GM18861 (cell line): Measurements from ENCODE around the gene CLEC2D.
"Not testable (repeated sequence)": the region's sequence is repeated elsewhere in the genome, so short reads cannot be mapped to it uniquely, and the experiment has no call there.

ENCODE experiments used
- ATAC-seq: cut with Tn5 transposase; IDR thresholded peaks from one replicate; pipeline ENCODE4 v1.9.1; 2021; ENCODE audit not compliant: unreplicated experiment

Gene CLEC2D

DNA sequence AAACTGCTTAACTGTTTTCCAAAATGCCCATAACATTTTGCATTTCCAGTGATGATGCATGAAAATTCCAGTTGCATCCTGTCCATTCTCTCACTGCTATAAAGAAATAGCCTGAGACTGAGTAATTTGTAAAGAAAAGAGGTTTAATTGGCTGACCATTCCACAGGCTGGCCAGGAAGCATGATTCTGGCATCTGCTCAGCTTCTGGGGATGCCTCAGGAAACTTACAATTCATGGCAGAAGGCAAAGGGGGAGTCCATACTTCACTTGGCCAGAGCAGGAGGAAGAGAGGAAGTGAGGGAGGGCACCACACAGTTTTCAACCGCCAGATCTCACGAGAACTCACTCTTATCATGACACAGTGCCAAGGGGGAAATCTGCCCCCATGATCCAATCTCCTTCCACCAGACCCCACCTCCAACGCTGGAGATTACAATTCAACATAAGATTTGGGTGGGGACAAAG, 18.2 kb upstream of the CLEC2D start:
- no peak for ATAC-seq

DNA sequence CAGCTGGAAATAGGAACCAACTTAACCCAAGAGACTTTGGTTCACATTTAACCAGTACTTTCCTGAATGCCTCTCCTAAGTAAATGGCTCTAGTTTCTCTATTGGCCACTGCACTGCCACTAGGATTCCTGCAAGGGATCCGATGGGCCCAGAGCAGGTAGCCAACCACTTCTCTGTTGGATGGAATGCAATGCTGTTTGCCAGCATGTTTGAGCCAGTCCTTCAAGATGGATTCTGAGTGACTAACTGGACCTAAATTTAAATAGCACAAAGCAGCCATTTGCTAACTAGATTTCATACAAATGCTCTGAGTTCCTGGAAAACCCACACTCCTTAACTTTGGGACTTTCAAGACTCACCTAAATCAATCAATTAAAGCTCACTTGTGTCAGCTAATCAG, 9.5 kb upstream of the CLEC2D start:
- ATAC-seq = no peak

GRCh38 chr12:9661720-9662119, 7.8 kb upstream of the CLEC2D start:
- ATAC-seq = no peak

DNA sequence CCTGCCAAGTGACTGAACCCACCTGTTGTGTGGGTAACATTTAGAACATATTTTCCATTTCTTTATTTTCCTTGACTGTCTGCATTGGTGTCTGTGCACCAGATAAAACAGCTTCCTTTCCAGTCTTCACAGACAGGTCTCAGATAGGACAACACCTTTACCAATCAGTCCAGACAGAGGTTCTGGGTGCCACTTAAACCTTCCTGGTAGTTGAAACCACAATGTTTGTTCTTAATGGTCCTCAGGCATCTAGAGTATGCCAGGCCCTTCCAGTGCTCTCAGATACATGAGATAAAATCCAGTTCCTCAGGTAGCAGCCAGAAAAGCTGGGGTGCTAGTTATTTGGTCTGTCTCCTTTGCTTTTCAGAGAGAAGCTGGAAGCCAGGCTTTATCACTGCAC, 7.0 kb upstream of the CLEC2D start:
- no peak for ATAC-seq

GRCh38 chr12:9667403-9668160, 1.9 kb upstream of the CLEC2D start:
- peak; percentile 62 for ATAC-seq

GRCh38 chr12:9668161-9669018, 1.1 kb upstream of the CLEC2D start:
- ATAC-seq = no peak

- ATAC-seq = no peak
Observed at GRCh38 chr12:9669019-9669326, 540 bp upstream of the CLEC2D start.

GRCh38 chr12:9672340-9672739, 2.8 kb downstream of the CLEC2D start:
- ATAC-seq = not testable (repeated sequence)

GRCh38 chr12:9673404-9674225, 4.1 kb downstream of the CLEC2D start:
- no peak for ATAC-seq

DNA sequence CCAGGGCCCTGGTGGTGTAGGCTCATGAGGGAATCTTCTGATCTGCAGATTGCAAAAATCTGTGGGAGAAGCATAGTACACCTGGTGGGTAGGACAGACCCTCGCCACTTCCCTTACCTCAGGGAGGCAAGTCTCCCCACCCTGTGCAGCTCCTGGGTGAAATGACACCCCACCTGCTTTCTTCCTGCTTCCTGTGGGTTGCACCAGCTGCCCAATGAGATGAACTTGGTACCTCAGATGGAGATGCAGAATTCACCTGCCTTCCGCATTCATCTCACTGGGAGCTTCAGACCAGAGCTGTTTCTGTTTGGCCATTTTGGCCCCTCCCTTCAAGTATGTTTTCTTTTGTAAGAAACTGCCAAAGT, 4.7 kb downstream of the CLEC2D start:
- ATAC-seq = no peak

GRCh38 chr12:9682508-9682907, 13.0 kb downstream of the CLEC2D start:
- not testable (repeated sequence) for ATAC-seq

DNA sequence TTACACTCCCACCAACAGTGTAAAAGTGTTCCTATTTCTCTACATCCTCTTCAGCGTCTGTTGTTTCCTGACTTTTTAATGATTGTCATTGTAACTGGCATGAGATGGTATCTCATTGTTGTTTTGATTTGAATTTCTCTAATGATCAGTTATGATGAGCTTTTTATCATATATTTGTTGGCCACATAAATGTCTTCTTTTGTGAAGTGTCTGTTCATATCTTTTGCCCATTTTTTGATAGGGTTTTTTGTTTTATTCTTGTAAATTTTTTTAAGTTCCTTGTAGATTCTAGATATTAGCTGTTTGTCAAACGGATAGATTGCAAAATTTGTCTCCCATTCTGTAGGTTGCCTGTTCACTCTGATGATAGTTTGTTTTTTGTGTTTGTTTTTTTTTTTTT, 13.4 kb downstream of the CLEC2D start:
- not testable (repeated sequence) for ATAC-seq

GRCh38 chr12:9685366-9685765, 15.9 kb downstream of the CLEC2D start:
- not testable (repeated sequence) for ATAC-seq

DNA sequence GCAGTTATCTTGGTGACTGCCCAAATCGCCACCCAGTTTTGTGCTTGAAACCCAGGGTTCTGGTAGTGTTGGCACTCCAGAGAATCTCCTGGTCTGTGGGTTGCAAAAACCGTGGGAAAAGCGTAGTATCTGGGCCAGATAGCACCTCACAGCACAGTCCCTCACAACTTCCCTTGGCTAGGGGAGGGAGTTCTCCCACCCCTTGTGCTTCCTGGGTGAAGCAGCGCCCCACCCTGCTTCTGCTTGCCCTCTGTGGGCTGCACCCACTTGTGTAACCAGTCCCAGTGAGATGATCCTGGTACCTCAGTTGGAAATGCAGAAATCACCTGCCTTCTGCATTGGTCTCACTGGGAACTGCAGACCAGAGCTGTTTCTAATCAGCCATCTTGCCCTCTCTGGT, 16.4 kb downstream of the CLEC2D start:
- no peak for ATAC-seq

DNA sequence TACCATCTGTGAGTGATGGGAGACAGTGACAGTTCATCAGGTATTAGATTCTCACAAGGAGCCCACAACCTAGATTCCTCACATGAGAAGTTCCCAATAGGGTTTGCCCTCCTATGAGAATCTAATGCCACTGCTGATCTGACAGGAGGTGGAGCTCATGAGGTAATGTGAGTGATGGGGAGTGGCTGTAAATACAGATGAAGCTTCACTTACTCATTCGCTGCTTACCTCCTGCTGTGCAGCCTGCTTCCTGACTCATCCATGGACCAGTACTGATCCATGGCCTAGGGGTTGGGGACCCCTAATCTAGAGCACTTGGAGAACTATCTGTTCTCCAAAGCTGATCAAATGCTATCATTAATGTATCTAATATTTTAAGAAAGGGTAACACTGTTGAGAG, 17.7 kb downstream of the CLEC2D start:
- ATAC-seq = no peak

DNA sequence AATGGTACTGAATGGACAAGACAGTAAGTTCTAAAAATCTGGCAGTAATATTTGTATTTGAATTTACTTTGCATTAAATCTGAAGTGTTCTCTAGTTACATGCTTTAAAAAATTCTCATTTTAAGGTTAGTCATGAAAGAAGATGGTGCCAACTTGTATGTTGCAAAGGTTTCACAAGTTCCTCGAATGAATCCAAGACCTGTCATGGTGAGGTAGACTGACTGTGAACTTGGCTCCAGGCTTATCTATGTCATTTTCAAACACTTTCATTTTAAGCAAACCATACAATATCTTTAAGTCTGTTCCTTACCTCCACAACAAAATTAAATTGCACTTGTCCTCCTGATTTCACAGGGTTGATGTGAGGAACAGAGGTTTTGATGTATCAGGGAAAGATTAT, 23.4 kb downstream of the CLEC2D start:
- no peak for ATAC-seq

GRCh38 chr12:9694241-9694640, 24.7 kb downstream of the CLEC2D start:
- no peak for ATAC-seq

DNA sequence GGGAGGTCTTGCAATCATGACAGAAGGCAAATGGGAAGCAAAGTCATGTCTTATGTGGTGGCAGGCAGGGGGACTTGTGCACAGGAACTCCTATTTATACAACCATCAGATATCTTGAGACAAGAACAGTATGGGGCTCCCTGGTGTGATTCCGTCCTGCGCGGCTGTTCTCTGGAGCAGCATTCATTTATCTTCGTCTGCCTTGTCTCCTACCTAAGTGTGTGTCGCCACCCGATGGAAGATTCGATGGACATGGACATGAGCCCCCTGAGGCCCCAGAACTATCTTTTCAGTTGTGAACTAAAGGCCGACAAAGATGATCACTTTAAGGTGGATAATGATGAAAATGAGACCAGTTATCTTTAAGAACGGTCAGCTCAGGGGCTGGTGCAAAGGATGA, 25.6 kb downstream of the CLEC2D start:
- ATAC-seq = not testable (repeated sequence)

- ATAC-seq = not testable (repeated sequence)
Observed at GRCh38 chr12:9695661-9696060, 26.1 kb downstream of the CLEC2D start.

GRCh38 chr12:9697619-9698018, 28.1 kb downstream of the CLEC2D start:
- ATAC-seq = no peak

DNA sequence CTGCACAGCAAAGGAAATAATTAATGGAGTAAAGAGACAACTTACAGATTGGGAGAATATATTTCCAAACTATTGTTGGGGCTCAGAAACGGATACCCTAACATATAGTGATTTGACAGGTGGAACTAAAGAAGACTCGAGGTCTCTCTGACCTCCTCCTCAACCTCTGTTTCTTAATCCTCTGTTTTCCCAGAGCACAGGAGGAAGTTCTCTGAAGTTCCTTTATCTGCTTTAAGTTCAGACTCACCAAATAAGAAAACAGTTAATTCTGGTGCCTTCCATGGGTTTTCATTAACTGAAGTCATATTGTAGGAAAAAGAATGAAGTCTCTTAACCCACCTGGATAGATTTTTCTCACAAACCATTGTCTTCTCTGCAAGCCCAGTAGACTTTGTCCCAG, 29.2 kb downstream of the CLEC2D start:
- no peak for ATAC-seq
